HL-60 (cell line): Measurements from ENCODE around the gene FKBP9.

Source experiments
- CTCF ChIP-seq: IDR thresholded peaks from one replicate; pipeline ENCODE4 v1.5.1; 2011; ENCODE audit warnings: low read length, control low read depth, inconsistent platforms; ENCODE audit not compliant: insufficient read depth
- POLR2AphosphoS5 ChIP-seq: IDR thresholded peaks from 2 replicates; pipeline ENCODE4 v1.6.1; 2012; ENCODE audit warnings: low read depth
- REST ChIP-seq: IDR thresholded peaks from 2 replicates; pipeline ENCODE4 v1.6.1; 2012; ENCODE audit warnings: low read depth; ENCODE audit not compliant: insufficient replicate concordance
- SPI1 ChIP-seq: IDR thresholded peaks from 2 replicates; pipeline ENCODE4 v1.6.1; 2012; ENCODE audit warnings: low read depth, mild to moderate bottlenecking, borderline replicate concordance

GRCh38 chr7:33024189-33024757 lies 67.0 kb downstream of the FKBP9 start:
- TF ChIP-seq POLR2AphosphoS5 (no peak), CTCF (no peak), SPI1 (no peak), REST (no peak)
